B cell (primary cell): ENCODE results near the gene EGFLAM. TPM values are rescaled to one million over a fixed set of nuclear protein-coding genes. Genes with fewer than 3 reads are reported as not detected.

Source experiments
- ATAC-seq: fragments of 200-7000 bp; cut with Tn5 transposase; one replicate; pipeline ENCODE4 v1.10.0; 2021; ENCODE audit warnings: low read depth, mild to moderate bottlenecking, moderate number of reproducible peaks, moderate library complexity
- CTCF ChIA-PET: fragments of 350-600 bp; sonication (Branson Sonifier 250); formaldehyde crosslinking; loops from one replicate; lab custom pipeline; 2021; ENCODE audit warnings: antibody characterized with exemption, inconsistent platforms; lab: Charles Lee
- POLR2A ChIA-PET: fragments of 350-600 bp; sonication (Branson Sonifier 250); formaldehyde crosslinking; loops from one replicate; lab custom pipeline; 2021; ENCODE audit warnings: antibody characterized with exemption; lab: Charles Lee
- DNase-seq: peaks from one replicate; pipeline ENCODE4 v3.0.0; 2013
- H2AFZ ChIP-seq: 2 replicates; pipeline ENCODE4 v1.6.1; 2012; ENCODE audit warnings: mild to moderate bottlenecking, low read depth, low read length; ENCODE audit not compliant: insufficient read depth, poor library complexity, severe bottlenecking
- H3K27ac ChIP-seq, 2 donors: 1 replicate in 1 of 2; 2 replicates in 1 of 2; pipeline ENCODE4 v1.5.1; 2012 to 2013; ENCODE audit warnings: low read length in 2 of 2, mild to moderate bottlenecking in 2 of 2, moderate library complexity in 1 of 2
- H3K27me3 ChIP-seq, 4 experiments: fragments of 200-600 bp in 1 of 4; sonication (generic) in 1 of 4; replicated peaks in 1 of 4; 1 replicate in 2 of 4; 2 replicates in 2 of 4; pipeline versions ENCODE4 v1.6.1 to v1.7.0; 2013 to 2016; ENCODE audit warnings: low read length in 3 of 4, mild to moderate bottlenecking in 2 of 4, mixed read lengths in 1 of 4, moderate library complexity in 1 of 4; ENCODE audit not compliant: insufficient read depth in 4 of 4, control insufficient read depth in 3 of 4; ENCODE audit errors: control extremely low read depth in 1 of 4
- H3K36me3 ChIP-seq, 2 experiments: replicated peaks in 1 of 2; 1 replicate in 1 of 2; 2 replicates in 1 of 2; pipeline versions ENCODE4 v1.6.1 to v1.7.1; 2013; ENCODE audit warnings: low read length in 1 of 2; ENCODE audit not compliant: insufficient read depth in 2 of 2, control insufficient read depth in 1 of 2; ENCODE audit errors: control extremely low read depth in 1 of 2, extremely low read depth in 1 of 2
- H3K4me1 ChIP-seq, 2 donors: fragments of 200-600 bp in 1 of 2; sonication (generic) in 1 of 2; 1 replicate in 1 of 2; 2 replicates in 1 of 2; pipeline versions ENCODE4 v1.5.1 to v1.6.1; 2013 to 2017; ENCODE audit warnings: low read length in 2 of 2; ENCODE audit not compliant: control insufficient read depth in 2 of 2, insufficient read depth in 2 of 2
- H3K4me2 ChIP-seq: replicated peaks from 2 replicates; pipeline ENCODE3; 2012; ENCODE audit warnings: mild to moderate bottlenecking, low read depth, low read length; ENCODE audit not compliant: poor library complexity, severe bottlenecking
- H3K4me3 ChIP-seq, 5 experiments: fragments of 200-600 bp in 1 of 5; sonication (generic) in 1 of 5; 1 replicate in 3 of 5; 2 replicates in 2 of 5; pipeline versions ENCODE4 v1.5.1 to v1.7.0; 2011 to 2016; ENCODE audit warnings: low read length in 4 of 5, mild to moderate bottlenecking in 4 of 5, low read depth in 2 of 5, control low read depth in 1 of 5, moderate library complexity in 1 of 5; ENCODE audit not compliant: insufficient read depth in 1 of 5; ENCODE audit errors: control extremely low read depth in 1 of 5, extremely low read depth in 1 of 5
- H3K79me2 ChIP-seq: fragments of 200-600 bp; sonication (generic); one replicate; pipeline ENCODE4 v1.6.0; 2016; ENCODE audit warnings: low read length; ENCODE audit not compliant: control insufficient read depth, insufficient read depth
- H3K9ac ChIP-seq: fragments of 200-600 bp; sonication (generic); 2 replicates; pipeline ENCODE4 v1.6.1; 2017; ENCODE audit warnings: mild to moderate bottlenecking, low read length, moderate library complexity
- H3K9me3 ChIP-seq, 3 donors: one replicate each; pipeline versions ENCODE4 v1.6.1 to v1.7.1; 2013; ENCODE audit warnings: low read length in 2 of 3; ENCODE audit not compliant: control insufficient read depth in 2 of 3, insufficient read depth in 1 of 3; ENCODE audit errors: control extremely low read depth in 1 of 3
- H4K20me1 ChIP-seq: 2 replicates; pipeline ENCODE4 v1.6.0; 2012; ENCODE audit warnings: mild to moderate bottlenecking, low read length; ENCODE audit not compliant: insufficient read depth, control insufficient read depth, poor library complexity, severe bottlenecking
- H3K27ac Mint-ChIP-seq: one replicate; pipeline ENCODE4 v1.8.0; 2021; ENCODE audit warnings: mixed read lengths
- H3K27me3 Mint-ChIP-seq: one replicate; pipeline ENCODE4 v1.8.0; 2021; ENCODE audit warnings: mixed read lengths
- H3K4me1 Mint-ChIP-seq: one replicate; pipeline ENCODE4 v1.8.0; 2021; ENCODE audit warnings: mixed read lengths
- H3K4me3 Mint-ChIP-seq: one replicate; pipeline ENCODE4 v1.8.0; 2021; ENCODE audit warnings: mixed read lengths
- H3K9me3 Mint-ChIP-seq: one replicate; pipeline ENCODE4 v1.8.0; 2022; ENCODE audit warnings: mixed read lengths; ENCODE audit not compliant: insufficient read depth
- EZH2 ChIP-seq: IDR thresholded peaks from 2 replicates; pipeline ENCODE4 v1.6.1; 2012; ENCODE audit warnings: borderline replicate concordance, low read depth, mild to moderate bottlenecking, moderate library complexity, low read length; ENCODE audit not compliant: insufficient read depth, poor library complexity, severe bottlenecking
- WGBS: methylation state at CpG from one replicate; pipeline ENCODE4 v1.1.5; 2013; ENCODE audit warnings: missing lambda C conversion rate; ENCODE audit not compliant: insufficient coverage; 5-methylcytosine and 5-hydroxymethylcytosine counted together
- intact Hi-C: fragments of 100-400 bp; cut with micrococcal nuclease; formaldehyde crosslinking; loops from one replicate; pipeline ENCODE4 v1.10.0; 2022
- polyA plus RNA-seq: library from polyadenylated mRNA; depleted of rRNA; stranded (reverse); fragments of >200 nt; gene quantifications from 2 replicates; pipeline ENCODE4 v1.2.3, GENCODE V29; 2012
- total RNA-seq, 2 donors: library from RNA; stranded (reverse); fragments of 120-200 nt in 1 of 2; gene quantifications; 1 replicate in 1 of 2; 2 replicates in 1 of 2; pipeline versions ENCODE4 v1.2.3 to v1.2.4, GENCODE V29; 2013 to 2022
- TF ChIP-seq, protein P1 (sequence below): fragments of 200-600 bp; IDR thresholded peaks from one replicate; pipeline ENCODE4 v1.8.0; 2022; ENCODE audit warnings: antibody characterized with exemption, mild to moderate bottlenecking

The EGFLAM gene
- total and polyA plus RNA-seq, 2 donors (not counting 1 experiment from before 2014, with no cell fraction given): not detected

DNA sequence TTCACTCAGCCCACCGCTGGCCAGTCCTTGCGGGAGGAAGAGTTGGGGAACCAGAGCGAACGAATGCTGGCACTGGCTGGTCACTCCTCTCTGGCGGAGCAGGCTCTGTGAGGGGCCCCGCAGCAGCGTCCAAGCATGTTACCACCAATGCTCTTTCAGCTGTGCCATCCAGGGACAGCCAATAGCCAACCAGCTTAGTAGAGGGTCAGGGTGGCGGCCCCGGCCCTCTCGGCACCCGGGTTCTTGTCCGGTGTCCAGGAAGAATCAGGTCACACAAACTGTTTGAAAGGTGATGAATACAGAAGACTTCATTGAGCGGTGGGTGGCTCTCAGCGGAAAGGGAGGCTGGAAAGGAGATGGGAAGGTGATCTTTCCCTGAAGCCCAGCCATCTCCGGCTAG, 135.3 kb downstream of the EGFLAM start:
- no peaks in the 10 kb centered on the region for H3K79me2 ChIP-seq
- H3K9ac ChIP-seq: no peak overlapping the region
- no peaks in the 10 kb centered on the region for H3K4me1 Mint-ChIP-seq
- H3K4me3 Mint-ChIP-seq: no peak overlapping the region
- no peaks in the 10 kb centered on the region for H3K4me1 ChIP-seq
- TF ChIP-seq EZH2: no peak
- TF ChIP-seq, protein P1, sequence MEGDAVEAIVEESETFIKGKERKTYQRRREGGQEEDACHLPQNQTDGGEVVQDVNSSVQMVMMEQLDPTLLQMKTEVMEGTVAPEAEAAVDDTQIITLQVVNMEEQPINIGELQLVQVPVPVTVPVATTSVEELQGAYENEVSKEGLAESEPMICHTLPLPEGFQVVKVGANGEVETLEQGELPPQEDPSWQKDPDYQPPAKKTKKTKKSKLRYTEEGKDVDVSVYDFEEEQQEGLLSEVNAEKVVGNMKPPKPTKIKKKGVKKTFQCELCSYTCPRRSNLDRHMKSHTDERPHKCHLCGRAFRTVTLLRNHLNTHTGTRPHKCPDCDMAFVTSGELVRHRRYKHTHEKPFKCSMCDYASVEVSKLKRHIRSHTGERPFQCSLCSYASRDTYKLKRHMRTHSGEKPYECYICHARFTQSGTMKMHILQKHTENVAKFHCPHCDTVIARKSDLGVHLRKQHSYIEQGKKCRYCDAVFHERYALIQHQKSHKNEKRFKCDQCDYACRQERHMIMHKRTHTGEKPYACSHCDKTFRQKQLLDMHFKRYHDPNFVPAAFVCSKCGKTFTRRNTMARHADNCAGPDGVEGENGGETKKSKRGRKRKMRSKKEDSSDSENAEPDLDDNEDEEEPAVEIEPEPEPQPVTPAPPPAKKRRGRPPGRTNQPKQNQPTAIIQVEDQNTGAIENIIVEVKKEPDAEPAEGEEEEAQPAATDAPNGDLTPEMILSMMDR: no peak
- H3K27ac ChIP-seq: no peak overlapping the region
- H3K27ac Mint-ChIP-seq: no peak overlapping the region
- H3K9me3 Mint-ChIP-seq: no peaks in the 10 kb centered on the region
- H3K4me3 ChIP-seq: no peak overlapping the region
- WGBS: 93% methylated on average over 13 of the region's 15 CpGs
- peaks cover 0 to 2% (median 0%) of the 10 kb centered on the region in 3 donors for H3K9me3 ChIP-seq
- no peaks in the 10 kb centered on the region for H3K36me3 ChIP-seq
- intact Hi-C loops: no loop called here
- no peaks in the 10 kb centered on the region for H3K27me3 ChIP-seq
- no peaks in the 10 kb centered on the region for H4K20me1 ChIP-seq
- no peak overlapping the region for H2AFZ ChIP-seq
- peaks cover 11% of the 10 kb centered on the region for H3K27me3 Mint-ChIP-seq
- H3K4me2 ChIP-seq: no peak overlapping the region
- DNase-seq (no peak), ATAC-seq (no peak)
- CTCF ChIA-PET: no interaction called here
- POLR2A ChIA-PET: no interaction called here

DNA sequence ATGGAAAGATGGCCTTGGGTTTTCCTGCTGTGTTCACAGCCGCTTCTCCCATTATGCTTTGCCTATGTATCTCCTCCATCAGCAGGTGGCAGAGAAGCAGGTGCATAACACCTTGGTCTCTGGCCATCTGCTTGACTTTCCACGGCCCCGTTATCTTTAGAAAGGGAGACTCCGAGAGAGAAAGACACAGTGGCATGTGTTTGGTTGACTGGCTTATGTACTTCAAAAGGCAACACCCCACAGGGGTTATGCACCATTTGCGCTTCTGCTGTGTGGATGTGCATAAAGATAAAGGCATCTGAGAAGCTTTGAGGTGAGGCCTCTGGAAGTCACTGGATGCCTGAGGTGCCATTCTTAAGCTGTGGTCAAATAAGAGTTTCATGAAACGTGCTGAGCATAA, 138.4 kb downstream of the EGFLAM start:
- no peaks in the 10 kb centered on the region for H3K9me3 Mint-ChIP-seq
- peaks cover 0 to 2% (median 0%) of the 10 kb centered on the region in 3 donors for H3K9me3 ChIP-seq
- 83% methylated on average over 5 of the region's 6 CpGs for WGBS
- no peak for DNase-seq
- no peak overlapping the region for H3K27ac ChIP-seq
- H3K9ac ChIP-seq: no peak overlapping the region
- no peak for ATAC-seq
- no peak overlapping the region for H3K4me3 ChIP-seq
- peaks cover 28% of the 10 kb centered on the region for H3K27me3 Mint-ChIP-seq
- intact Hi-C loops: no loop called here
- no peak overlapping the region for H3K27ac Mint-ChIP-seq
- H4K20me1 ChIP-seq: no peaks in the 10 kb centered on the region
- no peak overlapping the region for H3K4me2 ChIP-seq
- H3K4me3 Mint-ChIP-seq: no peak overlapping the region
- no peaks in the 10 kb centered on the region for H3K36me3 ChIP-seq
- TF ChIP-seq, protein P1: no peak
- no peak for TF ChIP-seq EZH2
- no peaks in the 10 kb centered on the region for H3K27me3 ChIP-seq
- CTCF ChIA-PET: interaction anchor here (1.0 kb wide), 1 partner anchor 13 kb away, joined by 3 read pairs; no protein-coding TSS in a partner anchor
- no peaks in the 10 kb centered on the region for H3K4me1 ChIP-seq
- H3K79me2 ChIP-seq: no peaks in the 10 kb centered on the region
- H3K4me1 Mint-ChIP-seq: no peaks in the 10 kb centered on the region
- H2AFZ ChIP-seq: no peak overlapping the region
- POLR2A ChIA-PET: no interaction called here
